ENCODE data around the gene S100A12. TPM values are rescaled to one million over a fixed set of nuclear protein-coding genes. Genes with fewer than 3 reads are reported as not detected.

The S100A12 gene
- total RNA-seq, 1 experiment from 2014 or later, result not detected

DNA sequence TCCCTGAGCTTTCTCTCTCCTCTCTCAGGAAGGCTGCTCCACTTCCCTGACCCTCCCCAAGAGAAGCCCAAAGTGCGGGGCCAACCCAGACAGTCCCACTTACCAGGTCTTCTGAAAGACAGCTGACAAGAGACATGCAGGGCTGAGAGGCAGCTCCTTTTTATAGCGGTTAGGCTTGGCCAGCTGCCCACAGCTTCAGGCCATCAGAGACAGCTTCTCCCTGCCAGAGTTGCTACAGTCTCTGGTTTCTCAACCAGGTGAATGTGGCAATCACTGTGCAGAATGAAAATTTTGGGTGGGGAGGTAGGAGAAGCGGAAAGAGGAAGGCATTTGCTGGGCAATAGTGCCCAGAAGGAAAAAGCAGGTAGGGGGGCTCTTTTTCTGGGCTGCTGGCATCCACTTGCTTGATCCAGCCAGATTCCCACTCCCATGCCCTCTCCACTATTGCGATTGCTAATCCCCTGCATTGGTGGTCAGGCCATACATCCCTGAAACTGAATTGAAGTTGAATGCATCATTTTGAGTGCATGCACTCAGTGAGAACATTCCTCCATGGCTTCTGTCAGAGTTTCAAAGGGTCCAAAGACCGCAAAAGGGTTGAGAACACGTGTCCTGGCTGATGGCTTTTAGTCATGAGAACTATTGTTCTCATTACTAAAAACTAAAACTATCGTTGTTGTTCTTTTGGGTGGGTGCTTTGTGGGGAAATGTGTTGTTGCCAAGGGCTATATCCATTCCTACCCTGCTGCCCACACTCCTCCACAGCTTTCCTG, 15.7 kb upstream of the S100A12 start, which contains the start of gene S100A8:
Gene S100A8 (minus strand): TSS at position 136 of the 773 bp plus-strand sequence. CDS start 538 bp downstream, outside the sequence.
- TF ChIP-seq, protein P1, sequence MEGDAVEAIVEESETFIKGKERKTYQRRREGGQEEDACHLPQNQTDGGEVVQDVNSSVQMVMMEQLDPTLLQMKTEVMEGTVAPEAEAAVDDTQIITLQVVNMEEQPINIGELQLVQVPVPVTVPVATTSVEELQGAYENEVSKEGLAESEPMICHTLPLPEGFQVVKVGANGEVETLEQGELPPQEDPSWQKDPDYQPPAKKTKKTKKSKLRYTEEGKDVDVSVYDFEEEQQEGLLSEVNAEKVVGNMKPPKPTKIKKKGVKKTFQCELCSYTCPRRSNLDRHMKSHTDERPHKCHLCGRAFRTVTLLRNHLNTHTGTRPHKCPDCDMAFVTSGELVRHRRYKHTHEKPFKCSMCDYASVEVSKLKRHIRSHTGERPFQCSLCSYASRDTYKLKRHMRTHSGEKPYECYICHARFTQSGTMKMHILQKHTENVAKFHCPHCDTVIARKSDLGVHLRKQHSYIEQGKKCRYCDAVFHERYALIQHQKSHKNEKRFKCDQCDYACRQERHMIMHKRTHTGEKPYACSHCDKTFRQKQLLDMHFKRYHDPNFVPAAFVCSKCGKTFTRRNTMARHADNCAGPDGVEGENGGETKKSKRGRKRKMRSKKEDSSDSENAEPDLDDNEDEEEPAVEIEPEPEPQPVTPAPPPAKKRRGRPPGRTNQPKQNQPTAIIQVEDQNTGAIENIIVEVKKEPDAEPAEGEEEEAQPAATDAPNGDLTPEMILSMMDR (conservative IDR thresholded peaks at IDR 0.05), result no peak
- Histone ChIP-seq H3K9ac (ENCODE audit: extremely low read depth, insufficient read length, low read length) (no peak within 1 kb of the TSS), H2AFZ (ENCODE audit: low read length) (no peak within 1 kb of the TSS), H3K9me3 (ENCODE audit: control insufficient read depth, low read depth, low read length) (no peaks in the 10 kb centered on the region), H3K23ac (ENCODE audit: insufficient read length, low read depth, low read length) (no peak within 1 kb of the TSS), H4K91ac (ENCODE audit: insufficient read length, low read depth, low read length) (no peak within 1 kb of the TSS), H4K5ac (ENCODE audit: insufficient read length, low read depth, low read length) (no peak within 1 kb of the TSS), H3K4me1 (ENCODE audit: insufficient read depth, low read length) (no peaks in the 10 kb centered on the region), H2BK120ac (ENCODE audit: low read depth, low read length, poor library complexity, severe bottlenecking) (no peak within 1 kb of the TSS), H4K20me1 (ENCODE audit: control insufficient read depth, insufficient read depth, insufficient read length) (no peaks in the 10 kb centered on the region), H3K27me3 (ENCODE audit: insufficient read depth, low read length) (no peaks in the 10 kb centered on the region), H3K79me1 (ENCODE audit: insufficient read depth, low read depth, low read length, poor library complexity, severe bottlenecking) (no peaks in the 10 kb centered on the region), H3K79me2 (ENCODE audit: insufficient read depth, low read length) (no peaks in the 10 kb centered on the region), H4K8ac (replicated peaks; ENCODE audit: insufficient read length, low read depth, low read length) (no peak within 1 kb of the TSS), H2BK12ac (ENCODE audit: insufficient read length, low read depth, low read length) (no peak within 1 kb of the TSS), H3K18ac (ENCODE audit: insufficient read length, low read depth, low read length) (no peak within 1 kb of the TSS), H2BK15ac (ENCODE audit: low read depth, low read length) (no peak within 1 kb of the TSS), H3K4ac (ENCODE audit: low read depth, low read length) (no peak within 1 kb of the TSS), H2AK5ac (ENCODE audit: insufficient read length, low read length) (no peak within 1 kb of the TSS), H3T11ph (ENCODE audit: low read length) (no peak within 1 kb of the TSS), H3K23me2 (ENCODE audit: insufficient read length, low read depth, low read length, poor library complexity, severe bottlenecking) (no peaks in the 10 kb centered on the region), H3K56ac (ENCODE audit: insufficient read length, low read depth, low read length) (no peak within 1 kb of the TSS), H3K4me2 (ENCODE audit: insufficient read depth, insufficient read length, low read length) (no peak within 1 kb of the TSS), H2BK20ac (ENCODE audit: low read depth, low read length, poor library complexity, severe bottlenecking) (no peak within 1 kb of the TSS), H3K27ac (ENCODE audit: insufficient read length, low read depth, low read length) (no peak within 1 kb of the TSS), H2BK5ac (ENCODE audit: insufficient read length, low read length) (no peak within 1 kb of the TSS), H3K14ac (ENCODE audit: insufficient read depth, low read length) (no peak within 1 kb of the TSS)
- DNase-seq, result no peak
- peaks cover 0 to 2% of the 10 kb centered on the region in 2 experiments; a peak in 1 of 4 replicates for H3K4me1 Mint-ChIP-seq
- H3K36me3 Mint-ChIP-seq (ENCODE audit: insufficient read depth in 1 of 3, low read depth in 3 of 3), result no peaks in the 10 kb centered on the region
- H3K4me3 Mint-ChIP-seq, result no peak within 1 kb of the TSS
- H3K9me3 Mint-ChIP-seq, result no peaks in the 10 kb centered on the region
- peaks cover 10% of the 10 kb centered on the region for H3K27me3 Mint-ChIP-seq (ENCODE audit: low read depth)
- no peak within 1 kb of the TSS for H3K27ac Mint-ChIP-seq
- no CpG with 5 or more reads among the region's 7 CpGs for WGBS (ENCODE audit: extremely low coverage, insufficient read length, low lambda C conversion rate)

Data from H9 (cell line).